HT-29 (cell line): ENCODE results near the gene STAT5B. TPM values are rescaled to one million over a fixed set of nuclear protein-coding genes. Genes with fewer than 3 reads are reported as not detected.

Experiments
- DNase-seq: peaks from one replicate; pipeline ENCODE4 v3.0.0-alpha.2; 2015; ENCODE audit warnings: low spot score
- total RNA-seq: library from RNA; depleted of rRNA; stranded (reverse); fragments of >200 nt; shearing (Covaris generic); gene quantifications from 2 replicates; pipeline ENCODE4 v1.2.3, GENCODE V29; 2014

The STAT5B gene
- total RNA-seq, 1 experiment from 2014 or later = 11.1 TPM

DNA sequence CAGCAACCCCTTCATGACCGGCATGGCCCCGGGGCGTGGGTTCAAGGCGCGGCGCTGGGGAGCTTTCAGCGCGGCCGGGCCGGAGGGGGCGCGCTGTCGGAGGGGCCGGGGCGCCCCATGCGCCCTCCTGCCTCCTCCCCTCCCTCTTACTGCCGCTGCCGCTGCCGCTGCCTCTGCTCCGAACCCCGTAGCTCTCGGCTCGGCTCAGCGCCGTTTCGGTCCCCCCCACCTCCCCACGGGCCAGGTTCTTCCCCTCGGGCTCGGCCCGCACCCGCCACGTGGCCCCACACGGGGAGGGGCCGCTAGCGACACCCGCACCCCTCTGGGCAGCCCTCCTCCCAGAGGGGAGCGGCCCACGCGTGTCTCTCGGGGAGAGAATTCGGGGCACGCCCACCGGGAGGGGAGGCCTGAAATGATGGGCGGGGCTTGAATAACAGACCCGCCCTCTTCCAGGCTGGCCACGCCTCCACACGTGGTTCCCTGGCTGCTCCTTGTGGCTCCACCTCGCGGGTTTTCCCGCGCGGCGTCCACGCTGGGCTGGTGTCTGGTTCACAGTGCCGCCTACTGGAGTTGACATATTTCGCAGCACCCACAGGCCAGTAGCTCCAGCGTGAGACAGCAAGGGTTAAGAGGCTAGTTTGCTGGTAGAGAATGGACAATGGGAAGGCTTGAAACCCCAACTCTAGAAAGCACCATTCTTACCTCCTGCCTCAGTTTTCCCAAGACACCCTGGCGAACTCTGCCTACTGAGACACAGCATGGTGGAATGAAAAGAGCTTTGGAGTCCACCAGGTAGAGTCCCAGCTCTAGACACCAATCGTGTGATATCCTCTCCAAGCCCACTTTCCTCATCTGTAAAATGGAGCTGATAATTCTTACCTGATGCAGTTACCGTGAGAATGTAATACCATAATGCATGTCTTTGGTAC, 95.0 kb downstream of the STAT5B start, which contains the start of gene KCNH4:
KCNH4 (minus strand) TSS at position 221 of the 929 bp plus-strand sequence; CDS start at position 24, 197 bp downstream.
- peak; percentile 32 for DNase-seq

DNA sequence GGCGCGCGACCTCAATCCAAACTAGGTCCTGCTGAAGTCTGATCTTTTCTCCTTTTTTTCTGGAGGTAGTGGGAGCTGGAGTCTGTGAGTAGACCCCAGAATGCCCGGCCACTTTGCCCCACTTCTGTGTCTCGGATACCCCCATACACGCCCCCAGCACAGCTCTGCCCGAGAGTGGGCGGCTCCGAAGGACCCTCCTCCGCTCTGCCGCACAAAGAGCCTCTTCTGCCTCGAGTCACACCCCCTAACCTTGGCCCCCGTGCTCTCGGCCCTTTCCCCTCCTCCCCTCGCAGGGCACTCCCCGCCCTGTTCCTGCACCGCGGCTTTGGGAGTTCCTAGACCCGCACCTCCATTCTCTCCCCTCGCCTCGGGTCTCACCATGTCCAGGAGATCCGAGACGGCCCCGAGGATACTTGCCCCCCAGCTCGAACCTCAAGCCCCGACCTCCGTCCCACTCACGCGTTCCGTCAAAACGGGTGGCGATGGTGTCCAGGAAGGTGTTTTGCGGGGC, 95.7 kb downstream of the STAT5B start:
- no peak for DNase-seq

DNA sequence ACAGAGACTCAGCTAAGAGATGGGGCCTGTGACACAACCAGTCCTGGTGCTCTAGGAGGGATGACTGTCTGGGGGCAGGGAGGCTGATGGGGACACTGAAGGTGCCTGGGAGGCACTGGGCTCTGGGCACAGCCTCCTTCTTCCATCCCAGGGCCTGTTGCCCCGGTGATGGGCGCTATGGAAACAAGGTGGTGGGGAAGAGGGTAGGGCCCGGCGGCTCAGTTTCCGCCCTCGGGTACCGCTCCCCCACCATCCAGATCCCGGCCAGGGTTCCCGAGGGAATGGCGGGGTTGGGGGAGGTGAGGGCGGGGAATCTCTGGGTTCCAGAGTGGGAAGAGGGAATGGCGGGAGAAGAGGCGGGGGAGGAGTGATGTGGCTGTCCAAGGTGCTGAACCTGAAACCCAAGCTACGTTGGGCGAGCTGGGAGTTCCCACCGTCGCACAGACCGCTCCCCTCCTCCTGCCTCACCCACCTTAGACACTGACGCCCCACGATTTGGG, 96.2 kb downstream of the STAT5B start:
- DNase-seq = no peak

DNA sequence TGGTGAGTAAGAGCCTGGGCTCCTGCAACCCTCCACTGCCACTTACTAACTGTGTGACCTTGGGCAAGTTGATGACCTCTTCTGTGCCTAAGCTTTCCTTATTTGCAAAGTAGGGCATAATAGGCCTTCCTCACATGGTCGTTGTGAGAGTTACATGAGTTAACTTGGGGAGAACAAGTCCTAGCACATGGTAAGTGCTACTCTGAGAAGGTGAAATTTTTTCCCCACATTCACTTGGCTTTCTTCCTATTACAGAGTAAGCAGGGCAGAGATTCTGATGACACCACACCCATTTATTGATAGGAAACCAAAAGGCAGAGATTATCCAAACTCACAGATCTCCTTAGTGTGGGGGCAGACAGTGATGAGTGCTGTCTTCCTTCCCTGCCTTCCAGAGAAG, 96.9 kb downstream of the STAT5B start:
- DNase-seq = no peak

DNA sequence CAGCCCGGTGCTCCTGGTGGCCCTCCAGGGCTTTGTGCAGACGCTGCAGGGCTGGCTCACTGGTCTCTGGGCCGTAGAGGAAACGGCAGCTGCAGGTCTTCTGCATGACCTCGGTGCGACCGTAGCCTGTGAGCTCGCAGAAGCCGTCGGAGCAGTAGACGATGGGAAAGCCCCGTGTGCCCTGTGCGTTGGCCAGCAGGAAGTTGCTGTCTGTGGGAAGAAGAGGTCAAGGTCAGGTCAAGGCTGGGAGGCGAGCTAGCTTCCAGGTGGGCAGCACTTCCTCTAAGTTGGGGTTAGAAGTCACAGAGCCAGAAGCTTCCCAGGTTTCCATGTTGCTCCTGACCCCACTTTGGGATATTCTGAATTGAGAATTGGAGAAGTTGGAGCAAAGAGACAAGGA, 97.4 kb downstream of the STAT5B start:
- no peak for DNase-seq

DNA sequence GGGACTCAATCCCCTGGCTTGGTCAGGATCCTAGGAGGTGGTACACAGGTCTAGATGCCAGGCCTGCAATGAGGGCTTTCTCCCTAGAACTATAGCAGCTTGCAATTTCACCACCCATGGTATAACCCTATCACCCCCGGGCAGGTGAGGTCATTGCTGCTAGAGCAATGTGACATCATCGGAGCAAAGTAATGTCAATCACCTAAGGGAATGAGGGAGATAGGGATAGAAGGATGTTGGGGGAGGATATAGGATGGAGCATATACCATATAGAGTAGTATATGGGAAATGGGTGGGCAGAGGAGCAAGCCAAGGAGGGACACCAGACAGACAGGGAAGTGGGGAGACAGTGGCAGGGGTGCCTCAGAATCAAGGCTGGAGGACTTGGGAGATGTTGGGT, 98.5 kb downstream of the STAT5B start:
- DNase-seq = no peak

DNA sequence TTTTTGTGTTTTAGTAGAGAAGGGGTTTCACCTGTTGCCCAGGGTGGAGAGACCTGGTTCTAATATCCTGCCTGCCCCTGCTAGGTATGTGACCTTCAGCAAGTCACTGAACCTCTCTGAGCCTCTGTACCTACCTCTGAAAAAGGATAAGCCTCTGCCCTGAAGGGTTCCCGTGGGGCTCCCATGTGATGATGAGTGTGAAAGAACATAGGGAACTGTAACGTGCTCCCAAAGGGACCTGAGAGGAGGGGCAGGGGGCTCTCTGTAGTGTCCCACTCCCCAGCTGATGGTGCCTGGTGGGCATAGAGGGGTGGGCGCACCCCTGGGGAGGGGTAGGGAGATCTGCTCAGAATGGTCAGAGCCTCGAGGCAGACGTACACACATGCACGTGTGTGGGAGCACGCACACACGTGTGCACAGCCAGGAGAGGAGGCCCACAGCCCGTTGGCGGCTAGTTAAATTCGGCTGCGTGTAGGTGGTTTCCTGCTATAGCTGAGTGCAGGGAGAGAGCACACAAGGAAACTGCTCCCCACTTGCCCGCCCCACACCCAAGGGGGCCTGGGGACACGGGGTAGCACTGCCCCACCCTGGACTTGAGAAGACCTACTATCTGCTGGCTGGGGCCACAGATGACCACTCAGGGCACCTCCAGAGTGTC, 101.9 kb downstream of the STAT5B start:
- DNase-seq = no peak

DNA sequence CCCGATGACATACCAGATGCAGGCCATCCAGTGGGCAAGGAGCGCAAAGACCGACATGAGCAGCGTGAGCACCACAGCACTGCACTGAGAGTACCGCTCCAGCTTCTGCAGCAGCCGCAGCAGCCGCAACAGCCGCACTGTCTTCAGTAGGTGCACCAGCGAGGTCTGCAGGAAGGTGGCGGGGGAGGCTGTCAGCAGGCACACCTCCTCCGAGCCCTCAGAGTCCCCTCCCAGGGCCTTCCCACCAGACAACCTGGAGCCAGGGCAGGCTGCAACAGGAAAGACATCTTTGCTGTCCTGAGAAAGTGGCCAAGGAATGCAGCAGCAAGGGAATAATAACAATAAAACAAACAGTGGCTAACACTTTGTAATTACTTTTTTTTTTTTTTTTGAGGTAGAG, 104.4 kb downstream of the STAT5B start:
- no peak for DNase-seq

DNA sequence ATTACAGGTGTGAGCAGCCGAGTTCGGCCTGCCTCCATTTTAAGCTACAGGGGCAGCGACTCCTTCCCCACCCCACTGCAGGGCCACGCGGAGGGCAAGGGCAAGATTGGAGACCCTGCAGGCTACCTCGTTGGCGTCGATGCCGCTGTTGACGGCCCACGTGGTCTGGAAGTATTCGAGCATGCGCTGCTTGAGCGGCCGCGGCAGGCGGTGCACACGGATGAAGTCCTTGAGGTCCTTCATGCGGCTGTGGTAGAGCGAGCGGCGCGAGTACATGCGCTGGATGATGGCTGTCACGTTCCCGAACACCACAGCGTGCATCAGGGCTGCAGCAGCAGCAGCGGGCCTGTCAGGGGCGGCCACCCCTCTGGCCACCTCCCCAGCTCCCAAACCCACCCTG, 106.8 kb downstream of the STAT5B start:
- DNase-seq = no peak

DNA sequence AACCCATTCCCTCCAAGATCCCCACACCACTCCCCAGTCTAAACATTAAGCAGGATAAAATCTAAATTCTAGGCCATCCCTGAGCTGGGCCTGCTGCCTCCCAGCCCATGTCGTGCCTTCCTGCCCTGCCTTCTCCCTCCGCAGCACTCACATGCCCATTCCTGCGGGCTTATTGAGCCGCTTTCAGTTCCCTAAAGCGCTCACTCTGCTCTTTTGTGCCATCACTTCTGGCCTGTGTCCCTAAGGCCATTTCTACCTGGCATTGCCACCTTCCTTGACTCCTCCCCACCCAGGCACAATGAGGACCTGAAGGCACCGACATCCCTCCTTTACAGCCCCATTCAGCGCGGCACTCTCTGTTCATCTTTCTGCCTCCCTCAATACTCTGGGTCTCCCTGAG, 108.4 kb downstream of the STAT5B start:
- no peak for DNase-seq

DNA sequence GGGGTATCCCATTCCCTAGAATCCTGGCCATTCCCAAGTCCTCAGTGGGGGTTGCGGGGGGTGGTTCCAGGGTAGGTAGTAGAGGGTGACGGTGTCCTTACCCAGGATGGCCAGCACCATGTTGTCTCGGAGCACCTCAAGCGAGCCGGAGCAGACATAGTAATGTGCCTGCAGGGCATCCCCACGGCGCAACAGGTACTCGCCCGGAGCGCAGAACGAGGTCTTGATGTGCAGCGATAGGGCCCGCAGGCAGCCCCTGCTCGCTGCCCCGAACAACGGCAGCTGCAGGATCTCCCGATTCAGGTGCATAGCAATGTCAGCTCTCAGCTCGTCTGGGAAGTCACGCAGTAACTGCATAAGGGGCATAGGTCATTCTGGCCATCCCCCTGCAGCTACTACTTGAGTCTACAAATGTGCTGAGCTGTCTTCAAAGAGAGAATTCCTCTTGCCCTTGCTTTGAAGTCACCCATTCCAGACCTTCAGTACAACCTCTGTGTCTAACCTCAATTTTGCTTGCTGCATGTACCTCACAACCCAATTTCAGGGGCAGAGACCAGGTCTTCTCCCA, 109.9 kb downstream of the STAT5B start:
- DNase-seq = no peak

DNA sequence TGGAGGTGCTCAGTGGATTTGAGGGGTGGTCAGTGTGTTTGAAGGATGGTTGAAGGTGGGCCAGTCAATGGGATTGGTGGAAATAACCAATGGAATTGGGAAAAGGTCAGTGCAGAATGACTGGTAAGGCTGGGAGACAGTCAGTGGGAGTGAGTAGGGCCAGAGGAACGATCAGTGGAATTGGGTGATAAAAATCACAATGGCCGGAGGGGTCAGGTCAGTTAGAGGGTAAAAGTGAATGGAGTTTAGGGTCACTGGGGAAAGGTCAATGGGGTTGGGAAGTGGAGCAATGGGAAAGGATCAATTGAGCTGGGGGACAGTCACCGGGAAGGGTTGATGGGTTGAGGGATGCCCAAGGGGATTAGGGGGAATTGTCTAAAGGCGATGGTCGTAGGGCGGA, 110.4 kb downstream of the STAT5B start:
- DNase-seq = no peak

DNA sequence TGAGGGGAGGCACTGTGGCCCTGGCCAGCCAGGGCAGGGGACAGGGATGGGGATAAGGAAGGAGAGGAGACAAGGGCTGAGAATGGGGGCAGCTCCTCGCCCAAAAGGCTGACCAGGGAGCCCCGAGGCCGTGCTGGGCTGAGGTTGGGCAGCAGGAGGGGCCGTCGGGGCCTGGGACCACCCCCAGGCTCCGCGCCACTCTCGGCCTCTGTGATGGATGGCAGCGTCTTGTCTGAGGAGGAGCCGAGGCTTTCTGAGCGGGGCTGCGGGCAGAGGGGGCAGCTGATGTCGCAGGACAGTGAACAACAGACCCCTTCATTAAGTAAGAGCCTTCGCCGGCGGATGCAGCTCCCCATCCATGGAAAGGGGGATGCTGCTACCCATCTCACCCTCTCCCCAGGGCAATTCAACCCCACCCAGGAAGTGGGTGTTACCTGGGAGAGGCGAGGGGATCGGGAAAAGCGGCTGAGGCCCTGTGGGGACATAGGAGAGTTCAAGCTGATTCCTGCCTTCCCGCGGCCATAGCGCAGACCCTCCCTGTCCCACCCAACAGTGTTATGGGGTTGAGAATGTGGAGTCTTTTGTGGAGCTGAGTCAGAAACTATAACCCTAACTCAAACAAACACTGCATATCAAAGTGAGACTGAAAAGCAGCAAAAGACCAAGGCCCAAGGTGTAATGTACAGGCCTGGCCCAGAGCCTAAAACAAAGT, 112.3 kb downstream of the STAT5B start:
- peak; percentile 36 for DNase-seq

DNA sequence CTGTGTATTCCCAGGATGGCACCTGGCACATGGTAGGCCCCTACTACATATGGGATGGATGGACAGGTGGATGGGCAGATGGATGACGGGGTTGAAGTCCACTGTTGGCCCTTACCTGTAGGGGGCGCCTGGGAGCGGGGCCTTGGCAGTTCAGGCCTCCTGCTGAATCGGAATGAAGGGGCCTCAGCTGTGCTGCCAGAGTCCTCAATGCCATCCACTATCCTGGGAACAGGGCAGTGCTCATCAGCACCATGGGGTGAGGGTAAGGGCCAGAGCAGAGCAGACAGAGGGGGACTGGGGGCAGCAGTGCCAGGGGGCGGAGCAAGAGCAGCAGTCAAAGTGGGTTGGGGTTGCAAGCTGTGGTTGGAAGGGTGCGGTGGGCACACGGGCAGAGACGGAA, 113.1 kb downstream of the STAT5B start:
- peak; percentile 39 for DNase-seq

DNA sequence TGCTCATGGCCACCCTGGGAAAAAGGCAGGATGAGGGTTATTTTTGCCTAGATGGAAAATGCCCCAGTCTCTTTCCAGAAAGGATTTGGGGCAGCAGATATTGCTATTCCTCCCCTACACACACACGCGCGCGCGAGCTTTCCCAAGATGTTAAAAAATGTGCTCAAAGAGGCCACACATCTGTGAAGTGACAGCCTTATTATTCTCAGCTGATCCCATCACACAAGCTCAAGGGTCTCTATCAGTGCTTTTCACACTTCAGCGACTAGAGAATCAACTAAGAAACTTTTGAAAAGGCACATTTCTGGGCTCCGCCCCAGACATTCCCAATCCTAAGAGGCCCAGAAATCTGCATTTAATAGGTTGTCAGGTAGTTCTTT, 115.7 kb downstream of the STAT5B start:
- no peak for DNase-seq

DNA sequence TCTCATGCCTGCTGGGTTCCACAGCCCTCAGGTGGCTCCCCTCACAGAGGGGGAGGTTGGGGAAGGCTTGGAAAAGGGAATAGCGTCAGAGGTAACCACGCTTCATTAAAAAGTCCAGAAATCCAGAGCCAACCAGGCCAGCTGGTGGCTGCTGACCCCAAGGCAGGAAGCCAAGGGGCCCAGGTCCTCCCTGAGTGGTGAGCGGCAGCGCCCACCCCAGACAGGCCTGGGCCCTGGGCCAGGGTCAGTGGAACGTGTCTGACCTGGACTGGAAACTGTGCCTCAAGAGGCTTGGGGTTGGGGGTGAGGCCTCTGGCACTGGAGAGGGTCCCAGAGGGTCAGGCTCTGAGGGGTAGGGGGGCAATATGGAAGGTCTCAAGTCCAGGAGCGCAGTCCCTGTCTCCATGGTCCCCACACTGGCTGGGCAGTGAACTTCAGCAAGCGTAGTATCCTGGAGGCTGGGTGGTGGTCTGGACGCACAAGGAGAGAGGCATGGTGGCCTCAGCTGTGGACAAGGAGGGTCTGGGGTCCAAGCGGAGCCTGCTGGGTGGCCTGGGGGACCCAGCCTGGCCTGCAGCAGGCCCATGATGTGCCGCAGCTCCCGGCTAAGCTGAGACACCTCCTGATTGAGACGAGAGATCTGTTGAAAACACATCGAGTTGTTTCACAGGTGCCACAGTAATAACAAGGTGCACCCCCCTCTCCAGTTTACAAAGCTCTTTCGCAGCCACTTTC, 116.2 kb downstream of the STAT5B start:
- DNase-seq = no peak

DNA sequence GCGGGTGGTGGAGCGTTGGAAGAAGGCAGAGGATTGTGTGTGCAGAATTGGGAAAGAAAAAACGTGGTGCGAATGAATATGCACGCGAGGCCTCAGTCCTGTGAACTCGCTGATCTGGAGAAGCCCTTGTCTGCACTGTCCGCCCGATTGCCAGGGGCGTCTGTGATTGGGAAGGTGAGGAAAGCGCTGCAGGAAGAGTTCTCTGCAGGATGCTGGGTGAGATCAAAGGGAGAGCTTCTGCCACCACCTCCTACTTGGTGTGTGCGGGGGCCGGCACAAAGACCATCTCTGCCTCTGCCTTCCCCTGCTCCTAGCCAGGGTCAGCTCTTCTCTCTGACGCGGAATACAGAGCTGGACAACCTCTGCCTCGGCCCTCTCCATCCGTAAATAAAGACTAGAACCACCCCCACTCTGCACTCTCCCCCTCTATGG, 120.6 kb downstream of the STAT5B start:
- DNase-seq = no peak

DNA sequence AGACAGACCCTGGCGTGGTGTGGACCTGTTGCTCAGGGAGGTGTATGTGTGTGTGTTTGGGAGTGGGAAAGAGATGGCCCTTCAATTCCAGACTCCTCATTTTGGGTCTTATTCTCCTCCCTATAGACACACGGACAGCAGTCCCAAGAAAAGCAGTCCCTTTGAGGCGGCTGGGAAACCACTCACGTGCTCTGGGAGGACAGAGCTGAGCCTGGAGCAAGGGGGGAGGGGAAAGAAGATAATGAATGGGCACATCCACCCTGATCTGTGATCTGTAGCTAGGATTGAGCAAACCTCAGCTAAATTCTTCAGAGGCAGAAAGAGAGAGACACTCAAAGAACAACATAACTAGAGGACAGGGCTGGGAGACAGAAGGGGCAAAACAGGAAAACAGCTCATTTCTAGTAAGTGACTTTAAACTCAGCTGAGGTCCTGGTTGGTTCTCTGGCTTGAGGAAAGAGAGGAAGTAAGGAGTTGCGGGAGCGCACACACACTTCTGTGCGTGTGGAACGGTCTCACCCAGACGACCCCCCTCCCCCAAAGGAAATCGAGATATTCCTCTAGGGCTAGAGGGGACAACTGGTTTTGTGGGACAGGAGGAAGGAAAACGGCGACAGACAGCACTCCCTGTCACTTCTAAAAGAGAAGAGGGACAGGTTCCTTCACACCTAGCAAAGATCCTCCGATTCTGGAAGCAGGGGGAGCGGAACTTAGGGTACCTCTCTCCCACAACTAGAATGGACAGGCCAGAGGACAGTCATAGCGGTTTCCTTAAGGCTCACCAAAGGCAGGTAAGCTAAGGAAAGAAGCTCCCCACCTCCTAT, 122.1 kb downstream of the STAT5B start:
- no peak for DNase-seq
